Neural cell (in vitro differentiated cells): ENCODE data around the gene CNST. TPM values are rescaled to one million over a fixed set of nuclear protein-coding genes. Genes with fewer than 3 reads are reported as not detected.

Source experiments
- H2AFZ ChIP-seq: fragments of 200-600, 300-800 bp; sonication (generic), shearing (Covaris generic); 2 replicates; pipeline ENCODE4 v1.6.0; 2014; ENCODE audit warnings: low read depth, mild to moderate bottlenecking, antibody characterized with exemption, low read length, moderate library complexity
- H3F3A ChIP-seq: fragments of 200-600 bp; shearing (Covaris generic); 2 replicates; pipeline ENCODE4 v1.6.1; 2016; ENCODE audit warnings: mild to moderate bottlenecking, moderate library complexity, mixed read lengths, antibody characterized with exemption, low read length; ENCODE audit not compliant: insufficient read depth, poor library complexity, severe bottlenecking
- H3K27ac ChIP-seq: fragments of 200-600, 300-800 bp; sonication (generic), shearing (Covaris generic); 2 replicates; pipeline ENCODE4 v1.5.1; 2014; ENCODE audit warnings: mild to moderate bottlenecking, low read length, moderate library complexity
- H3K27me3 ChIP-seq: fragments of 300-800, 200-600 bp; sonication (generic), shearing (Covaris generic); 2 replicates; pipeline ENCODE4 v1.6.0; 2014; ENCODE audit warnings: mild to moderate bottlenecking, low read depth, low read length, moderate library complexity; ENCODE audit not compliant: insufficient read depth
- H3K36me3 ChIP-seq: fragments of 300-800, 200-600 bp; sonication (generic), shearing (Covaris generic); 2 replicates; pipeline ENCODE4 v1.5.1; 2014; ENCODE audit warnings: mild to moderate bottlenecking, antibody characterized with exemption, low read length, moderate library complexity; ENCODE audit not compliant: insufficient read depth
- H3K4me2 ChIP-seq: fragments of 300-800, 200-600 bp; sonication (generic), shearing (Covaris generic); 2 replicates; pipeline ENCODE4 v1.6.0; 2014; ENCODE audit warnings: mild to moderate bottlenecking, low read length
- H3K4me3 ChIP-seq: fragments of 300-800, 200-600 bp; sonication (generic), shearing (Covaris generic); 2 replicates; pipeline ENCODE4 v1.5.1; 2014; ENCODE audit warnings: mild to moderate bottlenecking, low read length, moderate library complexity
- H3K79me2 ChIP-seq: fragments of 200-600 bp; shearing (Covaris generic); replicated peaks from 2 replicates; pipeline ENCODE4 v1.6.0; 2014; ENCODE audit warnings: mild to moderate bottlenecking, low read length, moderate library complexity; ENCODE audit not compliant: insufficient read depth
- H3K9ac ChIP-seq: fragments of 300-800, 200-600 bp; sonication (generic), shearing (Covaris generic); 2 replicates; pipeline ENCODE4 v1.6.1; 2016; ENCODE audit warnings: mild to moderate bottlenecking, low read length, mixed read lengths
- H3K9me2 ChIP-seq: fragments of 200-600 bp; shearing (Covaris generic); 2 replicates; pipeline ENCODE4 v1.6.1; 2016; ENCODE audit warnings: mild to moderate bottlenecking, low read length, mixed read lengths; ENCODE audit not compliant: insufficient read depth
- H3K9me3 ChIP-seq: fragments of 200-600, 300-800 bp; sonication (generic), shearing (Covaris generic); 2 replicates; pipeline ENCODE4 v1.6.1; 2016; ENCODE audit warnings: mild to moderate bottlenecking, mixed run types, low read length, moderate library complexity, mixed read lengths
- H4K20me1 ChIP-seq: fragments of 200-600 bp; shearing (Covaris generic); 2 replicates; pipeline ENCODE4 v1.6.1; 2016; ENCODE audit warnings: mild to moderate bottlenecking, mixed run types; ENCODE audit not compliant: insufficient read depth
- CTCF ChIP-seq: fragments of 450-650 bp; IDR thresholded peaks from 2 replicates; pipeline ENCODE4 v1.5.1; 2014; ENCODE audit warnings: antibody characterized with exemption, mild to moderate bottlenecking, moderate library complexity; ENCODE audit not compliant: poor library complexity, severe bottlenecking
- EP300 ChIP-seq: fragments of 450-650 bp; conservative IDR thresholded peaks from 2 replicates; pipeline ENCODE4 v1.6.1; 2014; ENCODE audit warnings: antibody characterized with exemption, mild to moderate bottlenecking, moderate library complexity; ENCODE audit not compliant: poor library complexity, severe bottlenecking
- EZH2 ChIP-seq: fragments of 200-600, 300-800 bp; shearing (Covaris generic), sonication (generic); IDR thresholded peaks from 2 replicates; pipeline ENCODE4 v1.6.1; 2014; ENCODE audit warnings: antibody characterized with exemption, low read length, borderline replicate concordance, mild to moderate bottlenecking; ENCODE audit not compliant: insufficient read depth, poor library complexity, severe bottlenecking
- MXI1 ChIP-seq: fragments of 450-650 bp; conservative IDR thresholded peaks from 2 replicates; pipeline ENCODE4 v1.6.1; 2014; ENCODE audit warnings: antibody characterized with exemption, mild to moderate bottlenecking; ENCODE audit not compliant: poor library complexity, severe bottlenecking
- POLR2AphosphoS5 ChIP-seq: IDR thresholded peaks from 2 replicates; pipeline ENCODE4 v1.6.1; 2012
- RAD21 ChIP-seq: fragments of 450-650 bp; conservative IDR thresholded peaks from 2 replicates; pipeline ENCODE4 v1.6.1; 2014; ENCODE audit warnings: antibody characterized with exemption, mild to moderate bottlenecking, moderate library complexity
- REST ChIP-seq: IDR thresholded peaks from 2 replicates; pipeline ENCODE4 v1.6.1; 2012; ENCODE audit warnings: borderline replicate concordance
- SMC3 ChIP-seq: fragments of 450-650 bp; conservative IDR thresholded peaks from 2 replicates; pipeline ENCODE4 v1.6.1; 2014; ENCODE audit warnings: antibody characterized with exemption, mild to moderate bottlenecking, moderate library complexity; ENCODE audit not compliant: poor library complexity
- TAF1 ChIP-seq: IDR thresholded peaks from 2 replicates; pipeline ENCODE4 v1.6.1; 2012; ENCODE audit warnings: low read depth
- polyA plus RNA-seq: library from polyadenylated mRNA; depleted of rRNA; stranded (reverse); fragments of >200 nt; gene quantifications from 2 replicates; pipeline ENCODE4 v1.2.3, GENCODE V29; 2014

The CNST gene
- polyA plus RNA-seq, 1 donor from 2014 or later: 26.3 TPM

GRCh38 chr1:246579818-246580217, 13.6 kb downstream of the CNST start:
- Histone ChIP-seq H3K9ac (no peak overlapping the region), H3K9me2 (no peaks in the 10 kb centered on the region), H3K36me3 (no peaks in the 10 kb centered on the region), H3K4me3 (no peak overlapping the region), H4K20me1 (no peaks in the 10 kb centered on the region), H3K9me3 (no peaks in the 10 kb centered on the region), H3K27me3 (no peaks in the 10 kb centered on the region), H3K79me2 (peaks cover 7% of the 10 kb centered on the region), H2AFZ (no peak overlapping the region), H3F3A (no peaks in the 10 kb centered on the region), H3K4me2 (no peak overlapping the region), H3K27ac (no peak overlapping the region)
- TF ChIP-seq EP300: no peak
- TF ChIP-seq REST: no peak
- no peak for TF ChIP-seq CTCF
- TF ChIP-seq RAD21: no peak
- no peak for TF ChIP-seq POLR2AphosphoS5
- no peak for TF ChIP-seq EZH2
- no peak for TF ChIP-seq SMC3
- no peak for TF ChIP-seq MXI1
- TF ChIP-seq TAF1: no peak

GRCh38 chr1:246580497-246581370, 14.5 kb downstream of the CNST start:
- Histone ChIP-seq H2AFZ (no peak overlapping the region), H3K27ac (no peak overlapping the region), H3K4me3 (no peak overlapping the region), H3K9me2 (no peaks in the 10 kb centered on the region), H3K79me2 (peaks cover 5% of the 10 kb centered on the region), H3K36me3 (no peaks in the 10 kb centered on the region), H3K9ac (no peak overlapping the region), H4K20me1 (no peaks in the 10 kb centered on the region), H3K9me3 (no peaks in the 10 kb centered on the region), H3K27me3 (no peaks in the 10 kb centered on the region), H3F3A (no peaks in the 10 kb centered on the region), H3K4me2 (no peak overlapping the region)
- TF ChIP-seq SMC3 (no peak), EP300 (no peak), TAF1 (no peak), POLR2AphosphoS5 (no peak), RAD21 (no peak), CTCF (no peak), REST (no peak), EZH2 (no peak), MXI1 (no peak)
